GM12873 (cell line): Measurements from ENCODE around the gene OLFML2B.

Experiments
- TF ChIP-seq, protein P1 (sequence below): IDR thresholded peaks from 2 replicates; pipeline ENCODE4 v1.5.1; 2012; ENCODE audit warnings: low read depth, mild to moderate bottlenecking, moderate library complexity, low read length, control low read depth; ENCODE audit not compliant: insufficient read depth; ENCODE audit errors: missing control alignments

Gene OLFML2B

DNA sequence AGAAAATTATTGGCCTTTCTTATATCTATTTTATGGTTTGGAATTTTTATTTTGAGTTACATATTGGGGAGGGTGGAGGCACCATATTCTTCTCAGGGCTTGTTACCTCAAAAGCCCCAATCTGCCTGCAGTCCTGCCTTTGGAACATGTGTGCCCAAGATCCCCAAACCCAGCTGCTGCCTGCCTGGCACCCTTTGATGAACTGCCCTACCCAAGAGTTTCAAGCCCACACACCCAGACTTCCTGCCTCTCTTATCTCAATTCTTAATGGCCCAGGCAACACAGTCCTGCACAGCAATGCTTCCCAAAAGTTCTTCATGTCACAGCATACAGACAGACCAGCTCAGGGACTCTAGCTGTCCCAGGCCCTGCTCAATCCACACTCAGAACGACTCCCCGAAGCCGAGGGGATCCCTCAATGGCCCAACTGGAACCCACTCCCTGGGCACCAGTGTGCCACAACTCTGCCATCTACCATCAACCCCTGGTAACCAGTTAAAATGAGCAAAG, 19.2 kb downstream of the OLFML2B start:
- TF ChIP-seq, protein P1, sequence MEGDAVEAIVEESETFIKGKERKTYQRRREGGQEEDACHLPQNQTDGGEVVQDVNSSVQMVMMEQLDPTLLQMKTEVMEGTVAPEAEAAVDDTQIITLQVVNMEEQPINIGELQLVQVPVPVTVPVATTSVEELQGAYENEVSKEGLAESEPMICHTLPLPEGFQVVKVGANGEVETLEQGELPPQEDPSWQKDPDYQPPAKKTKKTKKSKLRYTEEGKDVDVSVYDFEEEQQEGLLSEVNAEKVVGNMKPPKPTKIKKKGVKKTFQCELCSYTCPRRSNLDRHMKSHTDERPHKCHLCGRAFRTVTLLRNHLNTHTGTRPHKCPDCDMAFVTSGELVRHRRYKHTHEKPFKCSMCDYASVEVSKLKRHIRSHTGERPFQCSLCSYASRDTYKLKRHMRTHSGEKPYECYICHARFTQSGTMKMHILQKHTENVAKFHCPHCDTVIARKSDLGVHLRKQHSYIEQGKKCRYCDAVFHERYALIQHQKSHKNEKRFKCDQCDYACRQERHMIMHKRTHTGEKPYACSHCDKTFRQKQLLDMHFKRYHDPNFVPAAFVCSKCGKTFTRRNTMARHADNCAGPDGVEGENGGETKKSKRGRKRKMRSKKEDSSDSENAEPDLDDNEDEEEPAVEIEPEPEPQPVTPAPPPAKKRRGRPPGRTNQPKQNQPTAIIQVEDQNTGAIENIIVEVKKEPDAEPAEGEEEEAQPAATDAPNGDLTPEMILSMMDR, result no peak

DNA sequence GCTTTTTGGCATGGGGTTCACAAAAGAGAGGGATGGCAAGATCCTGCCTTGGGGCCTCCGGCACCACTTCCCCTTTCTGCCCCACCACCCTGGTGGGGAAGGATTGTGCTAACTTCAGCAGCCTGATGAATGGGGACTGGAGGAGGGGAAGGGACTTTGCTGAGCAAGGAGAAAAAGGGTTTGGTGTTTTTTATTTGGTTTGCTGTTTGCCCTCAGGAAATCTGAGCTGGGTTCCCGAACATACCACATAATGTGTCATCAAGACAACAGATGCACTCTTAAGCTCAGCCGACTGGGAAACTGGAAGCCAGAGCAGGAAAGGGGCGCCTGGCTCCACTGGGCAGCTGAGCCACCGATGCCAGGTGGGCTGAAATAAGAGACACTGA, 19.8 kb downstream of the OLFML2B start:
- TF ChIP-seq, protein P1, result no peak

DNA sequence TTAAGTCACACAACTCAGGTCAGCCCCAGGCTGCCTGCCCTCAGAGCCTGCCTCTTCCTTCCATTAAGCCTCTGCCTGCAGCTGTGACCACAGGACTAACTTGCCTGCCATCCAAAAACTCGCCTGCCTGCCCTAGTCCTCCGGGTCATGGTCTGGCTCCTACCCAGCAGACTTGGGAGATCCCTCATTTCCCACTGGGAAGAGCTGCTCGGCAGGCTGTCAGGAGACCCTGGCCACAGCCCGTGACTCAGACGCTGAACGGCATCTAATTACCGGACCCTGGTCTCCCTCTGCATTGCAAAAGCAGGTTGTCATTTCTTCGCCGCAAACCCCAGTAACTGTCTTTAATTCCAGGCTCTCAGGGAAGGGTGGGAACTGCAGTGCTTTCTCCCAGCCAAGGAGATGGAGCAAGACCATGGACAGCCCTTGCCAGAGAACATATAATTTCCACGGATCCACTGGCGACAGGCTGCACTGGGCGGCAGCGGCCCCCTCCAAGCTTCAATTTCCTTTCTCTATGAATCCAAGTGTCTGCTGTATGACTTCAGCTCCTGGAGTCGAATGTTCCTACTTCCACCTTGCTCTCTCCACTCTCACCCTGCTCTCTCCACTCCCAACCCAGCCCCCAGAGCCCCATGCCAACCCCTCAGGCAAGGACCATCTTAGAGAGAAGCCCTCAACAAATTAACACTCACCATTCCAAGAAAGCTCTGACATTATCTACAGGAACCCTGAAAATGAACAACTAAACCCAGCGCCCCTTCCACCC, 20.4 kb downstream of the OLFML2B start:
- TF ChIP-seq, protein P1, result no peak

DNA sequence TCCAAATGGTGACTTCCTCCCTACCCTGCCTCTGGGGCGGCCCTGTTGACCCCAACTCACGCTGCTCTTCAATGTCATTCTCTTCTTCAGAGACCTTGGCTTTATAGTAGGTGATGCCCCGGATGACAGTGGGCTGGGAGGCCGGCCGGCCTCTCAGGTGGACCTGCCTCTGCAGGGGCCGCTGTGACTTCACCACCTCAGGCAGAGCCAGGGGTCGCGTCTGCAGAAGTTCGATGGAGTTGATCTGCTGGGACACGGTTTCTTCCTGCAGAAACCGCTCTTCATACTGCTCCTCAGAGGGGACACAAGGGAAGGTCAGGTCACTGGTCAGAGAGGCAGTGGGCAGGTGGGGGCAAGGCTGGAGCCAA, 23.6 kb downstream of the OLFML2B start:
- TF ChIP-seq, protein P1, result no peak

DNA sequence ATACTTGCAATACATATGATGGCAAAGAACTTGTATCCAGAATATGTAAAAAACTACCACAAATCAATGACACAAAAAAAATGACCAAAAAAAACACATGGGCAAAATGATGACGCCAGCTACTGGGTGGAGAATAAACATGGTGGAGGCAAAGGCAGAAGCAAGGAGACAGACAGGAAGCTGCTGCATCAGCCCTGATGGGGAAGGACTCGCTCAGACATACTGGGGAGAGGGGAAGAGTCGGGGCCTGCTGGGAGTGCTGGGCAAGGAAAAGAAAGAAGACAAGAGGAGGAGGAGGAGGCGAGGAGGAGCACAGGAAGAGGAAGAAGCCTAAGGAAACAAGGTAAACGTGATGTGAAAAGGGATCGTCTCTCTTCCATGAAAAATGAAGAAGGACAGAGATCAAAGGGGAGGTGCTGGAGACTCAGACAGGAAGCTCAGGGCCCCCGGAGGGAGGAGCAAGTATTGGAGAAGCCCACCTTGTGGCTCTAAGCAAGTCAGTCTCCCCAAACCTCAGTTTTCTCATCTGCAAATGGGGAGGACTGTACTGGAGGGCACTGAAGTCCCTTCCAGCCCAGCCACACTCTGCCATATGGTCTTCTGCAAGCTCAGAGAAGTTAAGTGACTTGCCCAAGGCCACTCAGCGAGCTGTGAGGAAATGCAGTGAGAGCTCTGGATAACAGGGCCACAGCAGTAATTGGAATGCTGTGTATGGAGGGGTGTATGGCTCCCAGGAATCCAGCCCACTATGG, 24.2 kb downstream of the OLFML2B start:
- TF ChIP-seq, protein P1, result no peak

DNA sequence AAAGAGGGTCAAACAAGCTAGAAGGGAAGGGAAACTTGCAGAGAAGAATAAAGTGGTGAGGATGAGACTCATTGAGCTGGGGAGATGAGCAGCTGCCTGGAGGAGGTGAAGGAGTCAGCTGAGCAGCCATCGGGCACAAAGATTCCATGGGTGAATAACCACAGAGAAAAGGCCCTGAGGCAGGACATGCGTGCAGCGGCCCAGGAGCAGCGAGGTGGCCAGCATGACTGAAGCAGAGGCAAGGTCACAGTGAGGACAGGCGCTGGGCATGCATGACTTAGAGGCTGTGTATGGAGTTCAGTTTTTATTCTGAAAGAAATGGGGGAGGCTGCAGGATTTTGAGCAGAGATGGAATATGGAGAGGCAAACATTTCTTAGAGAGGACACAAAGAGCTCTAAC, 24.9 kb downstream of the OLFML2B start:
- TF ChIP-seq, protein P1, result no peak

DNA sequence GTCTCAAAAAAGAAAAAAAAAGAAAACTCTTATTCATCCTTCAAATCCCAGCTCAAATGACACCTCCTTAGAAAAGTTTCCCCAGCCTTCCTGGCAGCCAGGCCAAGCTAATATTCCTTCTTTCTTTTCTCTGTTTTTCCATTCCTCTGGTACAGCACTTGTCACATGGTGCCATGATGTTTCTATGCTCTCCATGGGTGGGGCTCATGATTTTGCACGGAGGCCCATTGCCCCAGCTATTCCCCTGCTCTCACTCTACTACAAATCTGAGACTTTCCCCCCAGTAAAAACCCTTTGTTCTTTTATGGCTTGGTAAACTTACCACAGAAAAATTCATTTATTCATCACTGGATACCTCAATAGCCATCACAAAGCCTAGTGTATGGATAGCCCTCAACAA, 26.5 kb downstream of the OLFML2B start:
- TF ChIP-seq, protein P1, result no peak
